MM.1S (cell line): ENCODE results near the gene HEATR5A.

Source experiments
- EZH2 ChIP-seq: fragments of 300-600 bp; sonication (generic); optimal IDR thresholded peaks from 2 replicates; pipeline ENCODE3; 2017; ENCODE audit warnings: low read depth, mild to moderate bottlenecking, antibody characterized with exemption, low read length, mixed read lengths
- EZH2phosphoT487 ChIP-seq: fragments of 300-600 bp; sonication (generic); IDR thresholded peaks from 2 replicates; pipeline ENCODE4 v1.6.1; 2018; ENCODE audit warnings: antibody characterized with exemption, low read length
- TF ChIP-seq, protein P1 (sequence below): fragments of 300-600 bp; sonication (generic); IDR thresholded peaks from 2 replicates; pipeline ENCODE4 v1.5.1; 2016; ENCODE audit warnings: antibody characterized with exemption, low read length, mixed read lengths

DNA sequence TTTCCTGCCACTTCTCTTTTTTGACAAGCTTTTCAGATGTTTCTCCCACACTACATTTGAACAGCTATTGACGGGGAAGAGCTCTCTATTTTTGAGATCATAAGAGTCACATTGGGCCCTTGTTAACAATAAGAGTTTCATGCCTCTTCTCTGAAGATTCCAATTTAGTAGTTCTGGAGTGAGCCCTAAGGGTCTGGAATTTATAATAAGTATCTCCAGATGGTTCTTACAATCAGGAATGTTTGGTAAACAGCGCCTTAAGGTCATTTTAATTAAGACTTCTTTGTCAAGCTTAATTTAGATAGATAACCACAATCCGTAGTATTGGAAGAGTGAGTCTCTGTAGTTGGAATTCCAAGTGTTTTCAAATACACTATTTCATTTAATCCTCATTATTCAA lies 152.1 kb downstream of the HEATR5A start:
- TF ChIP-seq, protein P1, sequence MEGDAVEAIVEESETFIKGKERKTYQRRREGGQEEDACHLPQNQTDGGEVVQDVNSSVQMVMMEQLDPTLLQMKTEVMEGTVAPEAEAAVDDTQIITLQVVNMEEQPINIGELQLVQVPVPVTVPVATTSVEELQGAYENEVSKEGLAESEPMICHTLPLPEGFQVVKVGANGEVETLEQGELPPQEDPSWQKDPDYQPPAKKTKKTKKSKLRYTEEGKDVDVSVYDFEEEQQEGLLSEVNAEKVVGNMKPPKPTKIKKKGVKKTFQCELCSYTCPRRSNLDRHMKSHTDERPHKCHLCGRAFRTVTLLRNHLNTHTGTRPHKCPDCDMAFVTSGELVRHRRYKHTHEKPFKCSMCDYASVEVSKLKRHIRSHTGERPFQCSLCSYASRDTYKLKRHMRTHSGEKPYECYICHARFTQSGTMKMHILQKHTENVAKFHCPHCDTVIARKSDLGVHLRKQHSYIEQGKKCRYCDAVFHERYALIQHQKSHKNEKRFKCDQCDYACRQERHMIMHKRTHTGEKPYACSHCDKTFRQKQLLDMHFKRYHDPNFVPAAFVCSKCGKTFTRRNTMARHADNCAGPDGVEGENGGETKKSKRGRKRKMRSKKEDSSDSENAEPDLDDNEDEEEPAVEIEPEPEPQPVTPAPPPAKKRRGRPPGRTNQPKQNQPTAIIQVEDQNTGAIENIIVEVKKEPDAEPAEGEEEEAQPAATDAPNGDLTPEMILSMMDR = no peak
- TF ChIP-seq EZH2 (no peak), EZH2phosphoT487 (no peak)
